Gastroesophageal sphincter (tissue), 3 donors: ENCODE measurements around the gene INAFM1.

ENCODE experiments used
- POLR2AphosphoS5 ChIP-seq: sonication (generic); formaldehyde crosslinking; IDR thresholded peaks from one replicate; pipeline ENCODE4 v1.6.1; 2017; ENCODE audit warnings: antibody characterized with exemption
- TF ChIP-seq, protein P1 (sequence below), 4 experiments: fragments of 200-600 bp in 2 of 4; fragments of 450-650 bp in 2 of 4; sonication (generic) in 1 of 4; IDR thresholded peaks; one replicate each; pipeline ENCODE4 v1.5.1; 2017 to 2019; ENCODE audit warnings: antibody characterized with exemption in 4 of 4, mild to moderate bottlenecking in 2 of 4, moderate library complexity in 2 of 4

DNA sequence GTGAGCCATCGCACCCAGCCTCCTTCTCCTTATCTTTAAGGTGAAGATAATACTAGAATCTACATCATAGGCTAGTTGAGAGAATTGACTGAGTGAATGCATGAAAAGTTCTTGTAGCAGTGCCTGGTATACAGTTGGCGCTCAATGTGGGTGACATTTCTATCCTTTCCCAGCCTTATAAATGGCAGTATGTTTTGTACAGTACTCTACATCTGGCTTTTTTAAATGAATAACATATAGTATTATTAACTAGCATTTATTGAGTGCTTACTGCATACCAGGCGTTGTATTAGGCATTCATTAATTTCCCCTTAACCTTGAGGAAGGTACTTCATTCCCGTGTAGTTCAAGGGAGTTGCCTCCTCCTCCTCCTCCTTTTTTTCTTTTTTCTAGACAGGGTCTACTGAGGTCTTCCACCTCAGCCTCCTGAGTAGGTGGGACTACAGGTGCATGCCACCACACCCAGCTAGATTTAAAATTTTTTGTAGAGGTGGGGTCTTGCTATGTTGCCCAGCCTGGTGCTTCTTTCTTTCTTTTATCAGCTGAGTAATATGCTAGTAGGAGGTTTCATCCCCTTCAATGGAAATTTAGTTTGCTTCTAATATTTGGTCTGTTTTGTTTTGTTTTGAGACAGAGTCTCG is 37.8 kb downstream of the INAFM1 start:
- TF ChIP-seq, protein P1, sequence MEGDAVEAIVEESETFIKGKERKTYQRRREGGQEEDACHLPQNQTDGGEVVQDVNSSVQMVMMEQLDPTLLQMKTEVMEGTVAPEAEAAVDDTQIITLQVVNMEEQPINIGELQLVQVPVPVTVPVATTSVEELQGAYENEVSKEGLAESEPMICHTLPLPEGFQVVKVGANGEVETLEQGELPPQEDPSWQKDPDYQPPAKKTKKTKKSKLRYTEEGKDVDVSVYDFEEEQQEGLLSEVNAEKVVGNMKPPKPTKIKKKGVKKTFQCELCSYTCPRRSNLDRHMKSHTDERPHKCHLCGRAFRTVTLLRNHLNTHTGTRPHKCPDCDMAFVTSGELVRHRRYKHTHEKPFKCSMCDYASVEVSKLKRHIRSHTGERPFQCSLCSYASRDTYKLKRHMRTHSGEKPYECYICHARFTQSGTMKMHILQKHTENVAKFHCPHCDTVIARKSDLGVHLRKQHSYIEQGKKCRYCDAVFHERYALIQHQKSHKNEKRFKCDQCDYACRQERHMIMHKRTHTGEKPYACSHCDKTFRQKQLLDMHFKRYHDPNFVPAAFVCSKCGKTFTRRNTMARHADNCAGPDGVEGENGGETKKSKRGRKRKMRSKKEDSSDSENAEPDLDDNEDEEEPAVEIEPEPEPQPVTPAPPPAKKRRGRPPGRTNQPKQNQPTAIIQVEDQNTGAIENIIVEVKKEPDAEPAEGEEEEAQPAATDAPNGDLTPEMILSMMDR (IDR thresholded peaks at IDR 0.05) = no peak
- TF ChIP-seq POLR2AphosphoS5 = no peak
